Adrenal gland (tissue), 5 donors: ENCODE results near the gene EPHB2.

Experiments
- CTCF ChIP-seq, 6 experiments: fragments of 450-650 bp in 4 of 6; fragments of 200-600 bp in 2 of 6; sonication (generic) in 1 of 6; IDR thresholded peaks; 1 replicate in 5 of 6; 2 replicates in 1 of 6; pipeline versions ENCODE4 v1.5.1 to v1.8.0; 2016 to 2021; ENCODE audit warnings: antibody characterized with exemption in 6 of 6, mild to moderate bottlenecking in 2 of 6, moderate library complexity in 1 of 6
- POLR2A ChIP-seq, 2 donors: fragments of 450-650 bp; IDR thresholded peaks; one replicate each; pipeline ENCODE4 v1.6.1; 2017; ENCODE audit warnings: antibody characterized with exemption in 2 of 2, mild to moderate bottlenecking in 2 of 2, moderate library complexity in 1 of 2
- donor health status: DM: no; HTN: no; CAD: no.

DNA sequence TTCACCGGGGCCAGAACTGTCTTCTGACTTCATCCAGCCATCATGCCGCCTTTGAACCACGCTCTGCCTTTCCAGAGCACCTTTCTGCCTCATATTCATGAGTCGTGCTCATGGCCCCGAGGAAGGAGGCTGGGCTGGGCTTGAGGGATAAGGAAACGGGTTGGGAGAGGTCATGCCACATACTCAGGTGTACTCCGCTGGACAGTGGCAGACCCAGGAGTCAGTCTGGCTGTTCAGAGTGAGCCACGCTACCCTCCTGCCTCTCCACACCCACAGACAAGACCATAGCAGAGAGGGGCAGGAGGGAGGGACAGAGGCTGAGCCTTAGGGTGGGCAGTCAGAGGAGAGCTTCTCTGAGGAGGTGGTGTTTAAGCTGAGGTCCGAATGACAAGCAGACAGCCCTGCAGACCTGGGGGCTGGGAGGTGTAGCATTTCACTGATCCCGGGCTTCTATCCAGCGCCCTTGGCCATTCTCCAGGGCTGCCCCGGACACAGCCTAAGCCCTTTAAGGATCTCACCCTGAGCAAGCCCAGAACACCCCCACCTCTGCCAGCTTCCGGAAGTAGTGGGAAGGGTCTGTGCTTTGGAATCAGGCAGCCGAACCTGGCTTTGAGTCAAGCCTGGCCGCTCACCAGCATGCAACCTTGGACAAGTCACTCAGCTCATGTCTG lies 159.7 kb downstream of the EPHB2 start:
- TF ChIP-seq CTCF (IDR thresholded peaks at IDR 0.05): no peak
- no peak for TF ChIP-seq POLR2A (IDR thresholded peaks at IDR 0.05)
